Natural killer cell (primary cell): Measurements from ENCODE around the gene TOLLIP. TPM values are rescaled to one million over a fixed set of nuclear protein-coding genes. Genes with fewer than 3 reads are reported as not detected.

Experiments used
- ATAC-seq, 3 donors: fragments of 150-1000 bp in 2 of 3; fragments of 200-7000 bp in 1 of 3; cut with Tn5 transposase; 1 replicate in 1 of 3; 2 replicates in 2 of 3; pipeline ENCODE4 v1.10.0; 2021; ENCODE audit warnings: mild to moderate bottlenecking in 2 of 3, moderate library complexity in 2 of 3
- DNase-seq, 2 donors: peaks; one replicate each; pipeline versions ENCODE4 v3.0.0 to v3.0.0-alpha.2; 2013 to 2021; ENCODE audit warnings: mixed read lengths in 1 of 2
- H3K27ac ChIP-seq: one replicate; pipeline ENCODE4 v1.5.1; 2013; ENCODE audit warnings: mild to moderate bottlenecking, low read length
- H3K27me3 ChIP-seq: one replicate; pipeline ENCODE4 v1.6.1; 2013; ENCODE audit warnings: low read length; ENCODE audit not compliant: control insufficient read depth, insufficient read depth
- H3K36me3 ChIP-seq: one replicate; pipeline ENCODE4 v1.6.1; 2013; ENCODE audit warnings: low read length; ENCODE audit not compliant: control insufficient read depth, insufficient read depth
- H3K4me1 ChIP-seq: one replicate; pipeline ENCODE4 v1.6.1; 2013; ENCODE audit warnings: low read length; ENCODE audit not compliant: control insufficient read depth, insufficient read depth
- H3K4me3 ChIP-seq: one replicate; pipeline ENCODE4 v1.5.1; 2013; ENCODE audit warnings: low read length
- H3K9me3 ChIP-seq: one replicate; pipeline ENCODE4 v1.6.1; 2013; ENCODE audit warnings: low read length; ENCODE audit not compliant: control insufficient read depth, insufficient read depth
- H3K27ac Mint-ChIP-seq, 2 donors: one replicate each; pipeline ENCODE4 v1.8.0; 2022; ENCODE audit warnings: mild to moderate bottlenecking in 2 of 2, mixed read lengths in 2 of 2, moderate library complexity in 1 of 2
- H3K27me3 Mint-ChIP-seq, 2 donors: one replicate each; pipeline ENCODE4 v1.8.0; 2022; ENCODE audit warnings: low read depth in 2 of 2, mixed read lengths in 2 of 2
- H3K36me3 Mint-ChIP-seq: one replicate; pipeline ENCODE4 v1.8.0; 2022; ENCODE audit warnings: mixed read lengths
- H3K4me1 Mint-ChIP-seq, 2 donors: one replicate each; pipeline ENCODE4 v1.8.0; 2022; ENCODE audit warnings: mixed read lengths in 2 of 2
- H3K4me3 Mint-ChIP-seq: one replicate; pipeline ENCODE4 v1.8.0; 2022; ENCODE audit warnings: mild to moderate bottlenecking, moderate library complexity, mixed read lengths
- H3K9me3 Mint-ChIP-seq, 2 donors: one replicate each; pipeline ENCODE4 v1.8.0; 2022; ENCODE audit warnings: mixed read lengths in 2 of 2
- CTCF ChIP-seq: fragments of 200-600 bp; IDR thresholded peaks from one replicate; pipeline ENCODE4 v1.8.0; 2022; ENCODE audit warnings: antibody characterized with exemption
- WGBS: methylation state at CpG from one replicate; pipeline ENCODE4 v1.1.7; 2013; ENCODE audit warnings: missing lambda C conversion rate; ENCODE audit not compliant: insufficient coverage; 5-methylcytosine and 5-hydroxymethylcytosine counted together
- intact Hi-C: fragments of 100-400 bp; cut with micrococcal nuclease; formaldehyde crosslinking; loops from one replicate; pipeline ENCODE4 v1.14.2; 2022
- total RNA-seq, 4 donors: library from RNA; stranded (reverse); fragments of 120-200 nt in 1 of 4; gene quantifications; one replicate each; pipeline versions ENCODE4 v1.2.3 to v1.2.4, GENCODE V29; 2013 to 2022

TOLLIP gene
- total RNA-seq, 3 donors from 2014 or later (not counting 1 experiment from before 2014, with no cell fraction given), result 49.3 to 61.8 (median 54.8) TPM

DNA sequence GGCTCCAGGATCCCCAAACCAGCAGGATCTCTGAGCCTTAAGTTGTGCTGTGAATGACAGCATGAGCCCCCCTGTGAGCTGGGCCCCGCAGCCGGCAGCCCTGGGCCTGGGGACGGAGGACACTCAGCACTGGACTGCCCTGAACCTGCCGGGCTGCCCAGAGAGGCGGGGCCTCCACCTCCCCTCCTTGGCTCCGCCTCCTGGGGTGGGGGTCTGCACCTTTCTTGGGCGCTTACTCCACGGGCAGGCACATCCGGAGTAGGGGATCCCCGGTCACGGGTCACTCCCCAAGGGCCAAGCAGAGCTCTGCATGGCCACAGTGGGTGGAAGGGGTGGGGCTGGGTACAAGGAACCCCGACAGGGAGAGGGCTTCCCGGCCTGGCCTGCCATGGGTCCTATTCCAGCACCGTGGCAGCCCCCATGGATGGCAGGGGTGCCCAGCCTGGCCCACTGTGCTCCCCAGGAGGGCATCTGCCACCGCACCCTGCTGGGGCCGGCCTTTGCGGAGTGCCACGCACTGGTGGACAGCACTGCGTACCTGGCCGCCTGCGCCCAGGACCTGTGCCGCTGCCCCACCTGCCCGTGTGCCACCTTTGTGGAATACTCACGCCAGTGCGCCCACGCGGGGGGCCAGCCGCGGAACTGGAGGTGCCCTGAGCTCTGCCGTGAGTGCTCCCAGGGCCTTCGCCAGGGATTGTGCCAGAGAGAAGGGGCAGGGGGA, 81.2 kb downstream of the TOLLIP start:
- Histone ChIP-seq H3K27ac (no peak overlapping the region), H3K36me3 (no peaks in the 10 kb centered on the region), H3K4me1 (no peaks in the 10 kb centered on the region), H3K4me3 (no peak overlapping the region), H3K9me3 (no peaks in the 10 kb centered on the region), H3K27me3 (no peaks in the 10 kb centered on the region)
- no peaks in the 10 kb centered on the region for H3K27me3 Mint-ChIP-seq
- H3K4me3 Mint-ChIP-seq, result no peak overlapping the region
- no peak overlapping the region for H3K27ac Mint-ChIP-seq
- DNase-seq (no peak), ATAC-seq (no peak)
- no peaks in the 10 kb centered on the region for H3K4me1 Mint-ChIP-seq
- 82% methylated on average over 30 of the region's 31 CpGs for WGBS
- TF ChIP-seq CTCF, result no peak
- no peaks in the 10 kb centered on the region for H3K9me3 Mint-ChIP-seq
- no peaks in the 10 kb centered on the region for H3K36me3 Mint-ChIP-seq
- intact Hi-C loops, result no loop called here

GRCh38 chr11:1227551-1228100, 81.8 kb downstream of the TOLLIP start:
- WGBS, result 90% methylated on average over 23 of the region's 23 CpGs
- ATAC-seq, result no peak
- H3K36me3 Mint-ChIP-seq, result no peaks in the 10 kb centered on the region
- H3K9me3 Mint-ChIP-seq, result no peaks in the 10 kb centered on the region
- no peak overlapping the region for H3K4me3 ChIP-seq
- no peaks in the 10 kb centered on the region for H3K27me3 ChIP-seq
- H3K4me1 Mint-ChIP-seq, result no peaks in the 10 kb centered on the region
- no peak for DNase-seq
- H3K36me3 ChIP-seq, result no peaks in the 10 kb centered on the region
- no peaks in the 10 kb centered on the region for H3K4me1 ChIP-seq
- H3K27me3 Mint-ChIP-seq, result no peaks in the 10 kb centered on the region
- H3K9me3 ChIP-seq, result no peaks in the 10 kb centered on the region
- H3K4me3 Mint-ChIP-seq, result no peak overlapping the region
- no peak for TF ChIP-seq CTCF
- intact Hi-C loops, result no loop called here
- H3K27ac Mint-ChIP-seq, result no peak overlapping the region
- no peak overlapping the region for H3K27ac ChIP-seq

GRCh38 chr11:1226986-1227550, 82.4 kb downstream of the TOLLIP start:
- Histone ChIP-seq H3K4me1 (no peaks in the 10 kb centered on the region), H3K27ac (no peak overlapping the region), H3K27me3 (no peaks in the 10 kb centered on the region), H3K9me3 (no peaks in the 10 kb centered on the region), H3K4me3 (no peak overlapping the region), H3K36me3 (no peaks in the 10 kb centered on the region)
- no peaks in the 10 kb centered on the region for H3K4me1 Mint-ChIP-seq
- H3K27me3 Mint-ChIP-seq, result no peaks in the 10 kb centered on the region
- H3K36me3 Mint-ChIP-seq, result no peaks in the 10 kb centered on the region
- no peaks in the 10 kb centered on the region for H3K9me3 Mint-ChIP-seq
- H3K4me3 Mint-ChIP-seq, result no peak overlapping the region
- no peak overlapping the region for H3K27ac Mint-ChIP-seq
- DNase-seq (no peak), ATAC-seq (no peak)
- TF ChIP-seq CTCF, result no peak
- 76% methylated on average over 23 of the region's 23 CpGs for WGBS
- intact Hi-C loops, result no loop called here
